Subcutaneous preadipocyte (primary cell): Measurements from ENCODE around the gene SRXN1. TPM values are rescaled to one million over a fixed set of nuclear protein-coding genes. Genes with fewer than 3 reads are reported as not detected.

Experiments used
- total RNA-seq: library from RNA; depleted of rRNA; stranded (reverse); fragments of >200 nt; gene quantifications from 2 replicates; pipeline ENCODE4 v1.2.3, GENCODE V29; 2012

The SRXN1 gene
- 43.0 and 53.0 TPM in 2 replicates for total RNA-seq

DNA sequence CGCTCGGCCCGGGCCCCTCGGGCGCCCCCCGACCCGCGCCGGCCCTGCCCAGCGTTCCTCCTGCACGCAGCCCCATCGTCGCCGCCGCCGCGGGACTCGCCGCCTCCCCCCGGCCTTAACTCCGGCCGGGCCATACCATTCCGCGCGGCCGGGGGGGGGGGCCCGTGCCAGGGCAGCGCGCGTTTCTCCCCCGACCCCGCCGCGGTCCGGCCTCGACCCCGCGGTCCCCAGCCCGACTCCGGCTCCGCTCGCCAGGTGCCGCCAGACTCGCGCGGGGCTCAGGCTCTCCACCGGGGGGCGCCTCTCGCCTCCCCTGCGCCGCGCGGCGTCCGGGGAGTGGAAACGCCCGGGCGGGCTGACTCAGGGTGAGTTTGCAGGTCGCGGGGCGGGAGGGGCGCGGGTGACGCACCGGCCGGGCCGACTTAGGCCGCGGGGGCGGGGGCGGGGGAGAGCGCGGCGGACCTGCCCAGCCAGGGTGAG is at the start of gene SRXN1:
Gene SRXN1 (minus strand): TSS at position 91 of the 480 bp plus-strand sequence. CDS start 15 bp downstream, at position 76.

DNA sequence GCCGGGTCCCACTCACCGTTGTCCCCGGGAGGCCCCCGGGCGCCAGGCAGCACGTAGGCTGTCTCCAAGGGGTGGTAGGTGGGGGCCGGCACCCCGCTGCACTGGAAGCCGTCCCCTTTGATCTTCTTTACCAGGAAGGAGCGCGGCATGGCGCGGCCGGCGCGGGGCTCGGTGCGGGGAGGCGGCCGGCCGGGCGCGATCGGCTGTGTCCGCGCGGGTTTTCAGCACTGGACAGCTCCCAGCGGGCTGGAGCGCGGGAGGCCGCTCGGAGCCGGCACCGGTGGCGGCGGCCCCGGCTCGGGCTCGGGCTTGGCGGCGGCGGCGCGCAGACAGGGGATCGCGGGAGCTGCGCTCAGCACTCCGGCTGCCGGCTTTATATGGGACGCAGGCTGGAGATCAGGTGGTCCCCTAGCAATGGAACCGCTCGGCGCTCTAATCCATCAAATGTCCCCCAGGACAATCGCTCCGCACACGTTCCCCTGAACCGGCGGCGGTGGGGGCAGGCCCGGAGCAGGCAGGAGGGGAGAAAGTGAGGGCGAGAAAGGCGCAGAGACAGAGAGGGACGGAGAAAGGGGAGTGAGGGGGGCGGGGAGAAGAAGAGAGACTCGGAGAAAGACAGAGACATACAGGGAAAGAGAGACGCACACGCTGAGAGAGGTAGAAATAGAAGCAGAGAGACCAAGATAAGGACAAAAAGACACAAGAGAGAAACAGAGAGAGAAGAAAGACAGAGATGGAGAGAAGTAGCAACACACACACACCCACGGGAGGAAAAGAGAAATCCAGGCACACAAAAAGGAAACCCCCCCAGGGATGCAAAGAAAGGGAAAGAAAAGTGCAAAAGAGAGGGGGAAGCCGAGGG is 22.7 kb upstream of the SRXN1 start, which contains the start of gene SCRT2:
Gene SCRT2 (minus strand): TSS at position 350 of the 862 bp plus-strand sequence. CDS start 201 bp downstream, at position 149.

DNA sequence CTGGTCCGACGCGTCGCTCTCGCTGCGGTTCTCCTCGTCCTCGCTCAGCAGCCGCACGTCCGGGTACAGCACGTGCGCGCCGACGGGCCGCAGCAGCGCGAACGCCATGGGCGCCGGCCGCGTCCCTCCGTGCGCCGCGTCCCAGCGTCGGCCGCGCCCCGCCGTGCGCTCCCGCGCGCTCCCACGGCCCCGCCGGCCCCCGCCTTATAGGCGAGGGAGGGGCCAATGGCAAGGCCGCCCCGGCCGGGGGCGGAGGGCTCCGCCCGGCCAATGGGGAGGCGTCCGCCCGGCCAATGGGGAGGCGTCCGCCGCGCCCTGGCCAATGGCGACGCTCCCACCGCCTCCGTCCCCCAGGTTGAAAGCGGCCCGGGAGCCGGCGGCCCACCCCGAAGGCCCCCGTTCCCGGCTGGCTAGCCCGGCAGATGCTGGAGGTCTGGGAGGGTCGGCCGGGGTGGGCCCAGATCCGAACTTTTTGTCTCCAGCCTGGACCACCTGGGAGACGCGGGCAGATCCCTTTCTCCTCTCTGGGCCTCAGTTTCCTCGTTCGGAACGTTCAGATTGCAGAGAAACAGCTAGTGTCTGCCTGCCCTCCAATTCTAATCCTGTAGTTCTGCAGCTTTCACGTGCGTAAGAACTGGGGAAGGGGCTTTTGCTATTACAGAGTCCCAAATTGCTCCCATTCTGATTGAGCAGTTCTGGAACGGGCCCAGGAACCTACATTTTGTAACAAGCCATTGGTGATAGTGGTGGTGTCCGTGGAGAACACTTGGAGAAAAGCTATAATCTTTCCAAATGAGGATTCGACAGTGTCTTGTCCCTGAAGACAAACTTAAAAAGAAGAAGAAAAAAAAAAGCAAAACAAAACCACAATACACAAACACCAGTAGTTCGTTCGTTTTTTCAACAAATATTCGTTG is 42.6 kb downstream of the SRXN1 start, which contains the start of gene TCF15:
Gene TCF15 (minus strand): TSS at position 180 of the 917 bp plus-strand sequence. CDS start 72 bp downstream, at position 108.

Other genes starting within 250 kb of the SRXN1 start
- 51.2 and 54.0 TPM in 2 replicates for gene RBCK1, start 244.9 kb downstream of the SRXN1 start, total RNA-seq
- 25.0 and 28.2 TPM in 2 replicates for gene TBC1D20, start 190.7 kb downstream of the SRXN1 start, total RNA-seq
- 80.1 and 118 TPM in 2 replicates for gene CSNK2A1, start 109.4 kb downstream of the SRXN1 start, total RNA-seq
- not detected in 2 replicates for gene TCF15, start 42.9 kb downstream of the SRXN1 start, total RNA-seq
- not detected in 2 replicates for gene SCRT2, start 22.6 kb upstream of the SRXN1 start, total RNA-seq
- gene SLC52A3, start 115.3 kb upstream of the SRXN1 start, total RNA-seq, result not detected in 2 replicates
- 2.6 and 3.3 TPM in 2 replicates for gene FAM110A, start 180.5 kb upstream of the SRXN1 start, total RNA-seq